Spleen (tissue), 11 donors: ENCODE measurements around the gene TRIM7. TPM values are rescaled to one million over a fixed set of nuclear protein-coding genes. Genes with fewer than 3 reads are reported as not detected.
A peak's percentile ranks its signal among the peaks of the same experiment; 100 is the strongest.

Experiments used
- DNase-seq: peaks from one replicate; pipeline ENCODE4 v3.0.0-alpha.2; 2020
- H3K27ac ChIP-seq, 8 donors: fragments of 200-600 bp; sonication (generic) in 7 of 8; 1 replicate in 4 of 8; 2 replicates in 4 of 8; pipeline versions ENCODE4 v1.5.0 to v1.8.0; 2016 to 2021; ENCODE audit warnings: inconsistent platforms in 4 of 8, mild to moderate bottlenecking in 4 of 8, moderate library complexity in 1 of 8
- H3K27me3 ChIP-seq, 7 donors: fragments of 200-600 bp; sonication (generic) in 6 of 7; replicated peaks in 1 of 7; 1 replicate in 4 of 7; 2 replicates in 3 of 7; pipeline versions ENCODE4 v1.5.0 to v1.8.0; 2016 to 2021; ENCODE audit warnings: inconsistent platforms in 3 of 7, mild to moderate bottlenecking in 1 of 7
- H3K36me3 ChIP-seq, 6 donors: fragments of 200-600 bp; sonication (generic) in 5 of 6; 1 replicate in 4 of 6; 2 replicates in 2 of 6; pipeline versions ENCODE4 v1.5.0 to v1.8.0; 2016 to 2021; ENCODE audit warnings: inconsistent platforms in 2 of 6
- H3K4me1 ChIP-seq, 6 donors: fragments of 200-600 bp; sonication (generic) in 5 of 6; 1 replicate in 3 of 6; 2 replicates in 3 of 6; pipeline versions ENCODE4 v1.5.0 to v1.8.0; 2016 to 2021; ENCODE audit warnings: inconsistent platforms in 3 of 6
- H3K4me3 ChIP-seq, 8 donors: fragments of 200-600 bp; sonication (generic) in 7 of 8; 1 replicate in 4 of 8; 2 replicates in 4 of 8; pipeline versions ENCODE4 v1.5.0 to v1.8.0; 2016 to 2021; ENCODE audit warnings: inconsistent platforms in 4 of 8, mild to moderate bottlenecking in 4 of 8, moderate library complexity in 2 of 8
- H3K9me3 ChIP-seq, 8 donors: fragments of 200-600 bp; sonication (generic) in 7 of 8; 1 replicate in 4 of 8; 2 replicates in 4 of 8; pipeline versions ENCODE4 v1.5.0 to v1.8.0; 2016 to 2021; ENCODE audit warnings: inconsistent platforms in 4 of 8
- POLR2A ChIP-seq, 3 donors: fragments of 450-650 bp; IDR thresholded peaks; one replicate each; pipeline ENCODE4 v1.5.1; 2017; ENCODE audit warnings: antibody characterized with exemption in 3 of 3, mild to moderate bottlenecking in 1 of 3
- POLR2AphosphoS5 ChIP-seq, 3 donors: sonication (generic); formaldehyde crosslinking; IDR thresholded peaks; one replicate each; pipeline ENCODE4 v1.5.1; 2017; ENCODE audit warnings: antibody characterized with exemption in 3 of 3
- WGBS, 5 donors: extraction: QIAGEN DNeasy Blood & Tissue Kit in 3 of 5; methylation state at CpG; one replicate each; pipeline versions ENCODE4 v1.1.5 to v1.1.7; 2013 to 2018; 5-methylcytosine and 5-hydroxymethylcytosine counted together
- intact Hi-C: fragments of 100-400 bp; cut with DNase I; formaldehyde crosslinking; loops from one replicate; pipeline ENCODE4 v1.15.0; 2023; ENCODE audit warnings: low total_unique reads
- polyA plus RNA-seq, 3 donors: library from polyadenylated mRNA; stranded (reverse); fragments of 200-250 nt; gene quantifications; one replicate each; pipeline ENCODE4 v1.2.1, GENCODE V29; 2013
- total RNA-seq, 7 donors: library from RNA; depleted of rRNA in 3 of 7; stranded (reverse); fragments of >200 nt in 3 of 7; fragmentation: NEBNext Ultra II Directional in 4 of 7; extraction: Animal tissue kit (Norgen Biotek cat#: 25700) in 4 of 7; gene quantifications; one replicate each; pipeline versions ENCODE4 v1.1.0 to v1.2.1, GENCODE V29; 2016 to 2021
- TF ChIP-seq, protein P1 (sequence below), 11 experiments: fragments of 200-600 bp in 7 of 11; fragments of 450-650 bp in 4 of 11; sonication (generic) in 4 of 11; IDR thresholded peaks in 8 of 11; conservative IDR thresholded peaks in 3 of 11; 1 replicate in 7 of 11; 2 replicates in 4 of 11; pipeline versions ENCODE4 v1.4.0 to v1.8.0; 2016 to 2021; ENCODE audit warnings: antibody characterized with exemption in 11 of 11, inconsistent platforms in 4 of 11, mild to moderate bottlenecking in 1 of 11
- donor health status: healthy with polysubstance abuse.
- donor health status: DM: no; HTN: no; CAD: no; lungs with moderate emphysema.
- donor health status: DM: no; HTN: no; CAD: no.
- donor health status: Bipolar disorder and iron deficiency.
- donor health status: healthy.
- donor health status: DM: no; HTN: no; CAD: no.
- donor health status: DM: yes; HTN: yes; CAD: no.

Gene TRIM7
- total and polyA plus RNA-seq, 10 donors: 0.81 to 3.9 (median 1.3) TPM

DNA sequence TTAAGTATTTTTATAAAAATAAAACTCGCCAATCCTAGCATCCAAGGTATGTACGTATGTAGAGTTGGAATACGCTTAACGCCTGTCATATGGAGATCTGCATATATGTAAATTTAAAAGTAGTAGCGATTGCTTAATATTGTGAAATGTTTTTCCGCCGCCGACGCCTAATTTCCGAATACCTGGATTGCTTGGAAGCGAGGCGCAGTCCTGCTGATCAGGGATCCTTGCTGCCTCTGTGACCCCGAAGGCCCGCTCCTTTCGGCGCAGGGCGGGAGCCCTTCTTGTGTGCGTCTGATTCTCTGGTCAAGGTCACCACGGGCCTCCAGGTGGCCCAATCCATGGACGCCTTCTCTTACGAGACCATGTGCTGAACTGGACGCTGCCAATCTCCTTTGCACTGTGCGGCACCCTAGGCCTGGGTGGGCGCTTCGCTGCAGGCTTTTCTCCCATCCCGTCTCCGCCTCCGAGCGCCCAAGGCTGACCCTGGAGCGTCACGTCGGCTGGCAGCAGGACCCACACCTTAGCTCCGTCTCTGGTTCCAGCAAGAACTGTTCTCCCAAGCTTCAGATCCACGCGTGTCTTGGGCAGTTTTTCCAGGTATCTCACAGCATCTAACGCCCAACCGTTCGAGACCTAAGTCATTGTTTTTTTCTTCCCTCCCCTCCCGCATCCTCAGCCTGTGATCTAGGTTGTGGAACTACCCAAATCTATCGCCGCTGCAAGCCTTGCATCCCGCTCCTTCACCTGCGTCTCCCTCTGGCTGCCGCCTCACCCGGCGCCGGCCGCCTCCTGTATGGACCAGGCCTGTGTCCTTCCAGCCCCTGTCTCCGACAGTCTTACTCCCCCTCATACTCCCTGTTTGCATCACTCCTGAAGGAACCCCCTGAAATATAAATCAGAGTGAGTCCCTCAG lies 14.5 kb upstream of the TRIM7 start:
- Histone ChIP-seq H3K4me3 (no peak overlapping the region), H3K27me3 (peaks cover 0 to 12% (median 0%) of the 10 kb centered on the region in 7 donors), H3K27ac (no peak overlapping the region), H3K9me3 (no peaks in the 10 kb centered on the region), H3K36me3 (no peaks in the 10 kb centered on the region), H3K4me1 (peaks cover 8 to 73% (median 52%) of the 10 kb centered on the region in 6 donors)
- intact Hi-C loops: no loop called here
- TF ChIP-seq POLR2A (IDR thresholded peaks at IDR 0.05) (no peak), POLR2AphosphoS5 (IDR thresholded peaks at IDR 0.05) (no peak)
- TF ChIP-seq, protein P1, sequence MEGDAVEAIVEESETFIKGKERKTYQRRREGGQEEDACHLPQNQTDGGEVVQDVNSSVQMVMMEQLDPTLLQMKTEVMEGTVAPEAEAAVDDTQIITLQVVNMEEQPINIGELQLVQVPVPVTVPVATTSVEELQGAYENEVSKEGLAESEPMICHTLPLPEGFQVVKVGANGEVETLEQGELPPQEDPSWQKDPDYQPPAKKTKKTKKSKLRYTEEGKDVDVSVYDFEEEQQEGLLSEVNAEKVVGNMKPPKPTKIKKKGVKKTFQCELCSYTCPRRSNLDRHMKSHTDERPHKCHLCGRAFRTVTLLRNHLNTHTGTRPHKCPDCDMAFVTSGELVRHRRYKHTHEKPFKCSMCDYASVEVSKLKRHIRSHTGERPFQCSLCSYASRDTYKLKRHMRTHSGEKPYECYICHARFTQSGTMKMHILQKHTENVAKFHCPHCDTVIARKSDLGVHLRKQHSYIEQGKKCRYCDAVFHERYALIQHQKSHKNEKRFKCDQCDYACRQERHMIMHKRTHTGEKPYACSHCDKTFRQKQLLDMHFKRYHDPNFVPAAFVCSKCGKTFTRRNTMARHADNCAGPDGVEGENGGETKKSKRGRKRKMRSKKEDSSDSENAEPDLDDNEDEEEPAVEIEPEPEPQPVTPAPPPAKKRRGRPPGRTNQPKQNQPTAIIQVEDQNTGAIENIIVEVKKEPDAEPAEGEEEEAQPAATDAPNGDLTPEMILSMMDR (IDR thresholded peaks at IDR 0.05 in 8 of 11, conservative IDR thresholded peaks at IDR 0.05 in 3 of 11): no peak
- 71 to 82% (median 81%) methylated on average over 49 of the region's 49 CpGs for WGBS, 5 donors
- DNase-seq: no peak

DNA sequence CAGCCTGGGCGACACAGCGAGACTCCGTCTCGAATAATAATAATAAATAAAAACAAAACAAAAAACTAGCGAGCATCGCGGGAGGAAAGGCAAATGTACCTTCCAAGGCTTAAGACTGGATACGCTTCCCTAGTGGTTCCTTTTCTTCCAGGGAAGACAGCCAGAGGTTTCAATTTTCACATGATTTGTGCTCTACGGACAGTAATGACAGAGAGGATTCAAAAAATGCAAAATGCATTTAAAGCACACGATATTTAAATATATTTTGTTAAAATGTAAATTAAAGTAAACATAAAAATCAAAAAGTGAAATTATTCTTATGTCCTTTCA lies 13.8 kb upstream of the TRIM7 start:
- 33 to 38% (median 36%) methylated on average over 10 of the region's 10 CpGs for WGBS, 5 donors
- Histone ChIP-seq H3K4me3 (peak overlapping the region in 7 of 8 donors; percentile 13 to 71 (median 53)), H3K9me3 (no peaks in the 10 kb centered on the region), H3K27ac (peak overlapping the region; percentile 18 to 90 (median 76)), H3K4me1 (peaks cover 8 to 66% (median 47%) of the 10 kb centered on the region in 6 donors), H3K36me3 (no peaks in the 10 kb centered on the region), H3K27me3 (peaks cover 0 to 12% (median 0%) of the 10 kb centered on the region in 7 donors)
- DNase-seq: no peak
- TF ChIP-seq POLR2A (IDR thresholded peaks at IDR 0.05) (no peak), POLR2AphosphoS5 (IDR thresholded peaks at IDR 0.05) (no peak)
- TF ChIP-seq, protein P1 (IDR thresholded peaks at IDR 0.05 in 8 of 11, conservative IDR thresholded peaks at IDR 0.05 in 3 of 11): no peak
- intact Hi-C loops: no loop called here

DNA sequence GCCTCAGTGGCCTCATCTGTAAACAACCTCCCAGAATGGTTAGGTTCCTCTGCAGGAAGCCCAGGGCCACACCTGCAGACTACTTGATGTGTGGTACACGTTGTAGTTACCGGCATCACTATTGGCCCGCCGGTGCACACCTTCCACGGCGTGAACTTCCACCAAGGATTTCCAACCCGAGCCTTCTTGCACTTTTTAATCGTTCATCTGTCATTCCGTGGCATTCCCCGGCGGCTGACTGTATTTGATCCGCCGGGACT lies 12.7 kb upstream of the TRIM7 start:
- no peaks in the 10 kb centered on the region for H3K9me3 ChIP-seq
- peak overlapping the region; percentile 18 to 90 (median 76) for H3K27ac ChIP-seq
- TF ChIP-seq POLR2AphosphoS5 (IDR thresholded peaks at IDR 0.05): peak in 1 of 3 donors; percentile 30
- TF ChIP-seq, protein P1 (IDR thresholded peaks at IDR 0.05 in 8 of 11, conservative IDR thresholded peaks at IDR 0.05 in 3 of 11): no peak
- H3K4me1 ChIP-seq: peaks cover 8 to 64% (median 47%) of the 10 kb centered on the region in 6 donors
- H3K4me3 ChIP-seq: peak overlapping the region; percentile 43 to 71 (median 53)
- H3K36me3 ChIP-seq: no peaks in the 10 kb centered on the region
- DNase-seq: peak; percentile 84
- intact Hi-C loops: no loop called here
- WGBS, 5 donors: 1 to 4% (median 3%) methylated on average over 13 of the region's 13 CpGs
- peaks cover 0 to 12% (median 0%) of the 10 kb centered on the region in 7 donors for H3K27me3 ChIP-seq

DNA sequence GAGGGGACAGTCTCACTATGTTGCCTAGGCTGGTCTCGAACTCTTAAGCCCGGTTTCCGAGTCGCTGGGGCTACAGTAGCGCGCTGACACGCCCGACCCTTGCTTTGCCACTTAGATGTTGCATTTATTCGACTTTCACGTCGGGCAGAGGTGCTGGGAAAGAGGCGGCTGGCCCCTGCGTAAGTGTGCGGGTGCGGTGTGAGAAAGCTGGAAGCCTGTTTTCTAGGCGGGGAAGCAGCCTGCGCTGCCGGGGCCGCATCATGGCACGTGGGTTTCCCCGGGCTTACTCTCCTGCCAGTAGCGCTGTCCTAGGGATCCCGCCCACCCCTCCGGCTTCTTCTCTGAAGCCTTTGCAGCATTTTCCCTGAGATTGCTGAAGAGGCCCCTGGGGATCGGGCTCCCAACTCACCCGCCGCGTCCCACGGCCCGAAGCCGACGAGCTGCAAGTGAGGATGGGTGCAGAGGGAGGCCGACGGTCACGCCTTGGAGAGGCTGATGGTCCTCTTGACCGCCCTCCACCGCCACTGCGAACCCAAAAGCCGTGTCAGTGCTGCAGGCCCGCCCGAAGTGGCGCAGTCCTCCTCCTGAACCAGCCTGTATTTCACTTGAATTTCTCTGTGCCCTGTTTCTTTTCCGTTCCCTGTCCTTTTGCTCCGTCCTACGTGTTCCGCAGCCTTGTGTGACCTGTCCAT lies 12.3 kb upstream of the TRIM7 start:
- Histone ChIP-seq H3K4me1 (peaks cover 8 to 59% (median 42%) of the 10 kb centered on the region in 6 donors), H3K4me3 (peak overlapping the region; percentile 43 to 71 (median 53)), H3K27ac (peak overlapping the region; percentile 18 to 90 (median 76)), H3K9me3 (no peaks in the 10 kb centered on the region), H3K36me3 (no peaks in the 10 kb centered on the region), H3K27me3 (peaks cover 0 to 12% (median 0%) of the 10 kb centered on the region in 7 donors)
- WGBS, 5 donors: 1 to 2% (median 1%) methylated on average over 26 to 46 of the region's 46 CpGs
- intact Hi-C loops: no loop called here
- peak; percentile 89 for DNase-seq
- TF ChIP-seq POLR2AphosphoS5 (IDR thresholded peaks at IDR 0.05) (peak in 2 of 3 donors; percentile 38 to 58), POLR2A (IDR thresholded peaks at IDR 0.05) (no peak)
